Thyroid gland (tissue), 4 donors: ENCODE data around the gene PTPA.

ENCODE experiments used
- POLR2A ChIP-seq, 2 donors: fragments of 450-650 bp; IDR thresholded peaks; one replicate each; pipeline ENCODE4 v1.6.1; 2017; ENCODE audit warnings: antibody characterized with exemption in 2 of 2, mild to moderate bottlenecking in 2 of 2, moderate library complexity in 1 of 2
- TF ChIP-seq, protein P1 (sequence below), 6 experiments: fragments of 200-600 bp in 3 of 6; fragments of 450-650 bp in 3 of 6; sonication (generic) in 3 of 6; IDR thresholded peaks; one replicate each; pipeline ENCODE4 v1.5.1; 2016 to 2019; ENCODE audit warnings: antibody characterized with exemption in 6 of 6, mild to moderate bottlenecking in 2 of 6, inconsistent platforms in 1 of 6, moderate library complexity in 1 of 6

DNA sequence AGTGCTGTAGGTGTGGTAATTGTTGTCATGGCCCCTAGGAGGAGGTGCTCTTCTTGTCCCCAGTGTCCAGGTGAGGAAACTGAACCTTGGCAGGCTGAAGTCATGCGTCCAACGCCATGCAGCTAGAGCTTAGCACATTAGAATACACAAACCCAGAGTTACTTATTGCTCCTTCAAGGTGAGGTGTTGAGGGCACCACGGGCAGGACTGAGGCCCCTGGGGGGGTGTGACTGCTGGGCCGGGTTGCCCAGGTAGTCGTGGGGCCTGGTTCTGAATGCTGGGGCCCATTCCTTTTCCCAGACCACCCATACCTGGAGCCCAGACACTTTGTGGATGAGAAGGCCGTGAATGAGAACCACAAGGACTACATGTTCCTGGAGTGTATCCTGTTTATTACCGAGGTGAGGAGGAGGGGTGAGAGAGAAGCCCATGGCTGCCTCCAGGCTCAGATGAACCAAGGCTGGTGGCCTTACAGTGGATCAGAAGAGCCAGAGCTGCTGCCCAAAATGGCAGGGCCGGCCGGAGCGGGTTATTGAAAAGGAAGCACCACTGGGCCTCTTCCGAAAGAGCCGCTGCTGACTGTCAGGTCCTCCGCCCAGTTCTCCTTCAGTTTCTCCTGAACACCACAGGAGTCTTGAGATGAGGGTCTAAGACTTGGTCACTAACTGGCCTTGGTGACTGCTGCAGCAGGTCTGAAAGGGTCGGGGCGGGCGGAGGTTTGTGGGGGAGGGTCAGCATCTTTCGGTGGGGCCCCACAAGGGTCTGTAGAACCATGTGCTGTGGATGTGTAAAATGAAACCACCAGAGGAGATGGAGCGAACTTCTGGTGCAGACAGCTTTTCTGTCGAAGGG lies 26.3 kb downstream of the PTPA start:
- TF ChIP-seq, protein P1, sequence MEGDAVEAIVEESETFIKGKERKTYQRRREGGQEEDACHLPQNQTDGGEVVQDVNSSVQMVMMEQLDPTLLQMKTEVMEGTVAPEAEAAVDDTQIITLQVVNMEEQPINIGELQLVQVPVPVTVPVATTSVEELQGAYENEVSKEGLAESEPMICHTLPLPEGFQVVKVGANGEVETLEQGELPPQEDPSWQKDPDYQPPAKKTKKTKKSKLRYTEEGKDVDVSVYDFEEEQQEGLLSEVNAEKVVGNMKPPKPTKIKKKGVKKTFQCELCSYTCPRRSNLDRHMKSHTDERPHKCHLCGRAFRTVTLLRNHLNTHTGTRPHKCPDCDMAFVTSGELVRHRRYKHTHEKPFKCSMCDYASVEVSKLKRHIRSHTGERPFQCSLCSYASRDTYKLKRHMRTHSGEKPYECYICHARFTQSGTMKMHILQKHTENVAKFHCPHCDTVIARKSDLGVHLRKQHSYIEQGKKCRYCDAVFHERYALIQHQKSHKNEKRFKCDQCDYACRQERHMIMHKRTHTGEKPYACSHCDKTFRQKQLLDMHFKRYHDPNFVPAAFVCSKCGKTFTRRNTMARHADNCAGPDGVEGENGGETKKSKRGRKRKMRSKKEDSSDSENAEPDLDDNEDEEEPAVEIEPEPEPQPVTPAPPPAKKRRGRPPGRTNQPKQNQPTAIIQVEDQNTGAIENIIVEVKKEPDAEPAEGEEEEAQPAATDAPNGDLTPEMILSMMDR (IDR thresholded peaks at IDR 0.05) = no peak
- TF ChIP-seq POLR2A (IDR thresholded peaks at IDR 0.05) = no peak
